Activated CD4-positive, alpha-beta T cell treated with anti-CD3 and anti-CD28 coated beads for 24 hours (primary cell): ENCODE results near the gene SDR42E1.

Source experiments
- DNase-seq, 2 donors: peaks; one replicate each; pipeline ENCODE4 v3.0.0-alpha.2; 2020; ENCODE audit warnings: low read depth in 2 of 2

Gene SDR42E1

GRCh38 chr16:81940781-81941560 is 70.3 kb downstream of the SDR42E1 start:
- DNase-seq, result no peak

- no peak for DNase-seq
Observed at GRCh38 chr16:81939164-81940056, 71.9 kb downstream of the SDR42E1 start.
